Fibroblast of mammary gland (primary cell): ENCODE results near the gene GRM2.

ENCODE experiments used
- DNase-seq: peaks from one replicate; pipeline ENCODE4 v3.0.0-alpha.2; 2010; ENCODE audit warnings: low read depth
- H3K4me3 ChIP-seq: 2 replicates; pipeline ENCODE4 v1.5.1; 2011; ENCODE audit warnings: low read depth, mild to moderate bottlenecking, low read length, moderate library complexity; ENCODE audit not compliant: control insufficient read depth
- TF ChIP-seq, protein P1 (sequence below): conservative IDR thresholded peaks from 2 replicates; pipeline ENCODE4 v1.5.1; 2011; ENCODE audit warnings: low read depth, low read length, inconsistent platforms; ENCODE audit not compliant: control insufficient read depth, insufficient read depth

The GRM2 gene

DNA sequence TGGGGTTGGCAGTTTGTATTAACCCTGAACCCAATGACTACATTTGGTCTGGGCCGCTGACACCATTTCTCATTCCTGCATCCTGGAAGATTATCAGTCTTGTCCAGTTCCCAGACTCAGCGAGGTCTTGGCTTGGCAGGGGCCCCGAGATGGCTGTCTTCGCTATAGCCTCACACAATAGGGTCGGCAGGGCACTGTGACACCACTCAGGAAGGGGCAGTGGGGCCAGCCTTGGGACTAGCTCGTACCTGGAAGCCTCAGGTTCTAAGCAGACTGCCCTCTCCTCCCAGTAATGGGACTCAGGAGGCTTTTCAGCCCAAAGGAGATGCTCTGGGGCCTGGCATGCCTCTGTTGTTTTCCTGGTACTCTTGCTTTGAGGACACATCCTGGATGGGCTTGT, 26.7 kb upstream of the GRM2 start:
- H3K4me3 ChIP-seq, result no peak overlapping the region
- no peak for DNase-seq
- TF ChIP-seq, protein P1, sequence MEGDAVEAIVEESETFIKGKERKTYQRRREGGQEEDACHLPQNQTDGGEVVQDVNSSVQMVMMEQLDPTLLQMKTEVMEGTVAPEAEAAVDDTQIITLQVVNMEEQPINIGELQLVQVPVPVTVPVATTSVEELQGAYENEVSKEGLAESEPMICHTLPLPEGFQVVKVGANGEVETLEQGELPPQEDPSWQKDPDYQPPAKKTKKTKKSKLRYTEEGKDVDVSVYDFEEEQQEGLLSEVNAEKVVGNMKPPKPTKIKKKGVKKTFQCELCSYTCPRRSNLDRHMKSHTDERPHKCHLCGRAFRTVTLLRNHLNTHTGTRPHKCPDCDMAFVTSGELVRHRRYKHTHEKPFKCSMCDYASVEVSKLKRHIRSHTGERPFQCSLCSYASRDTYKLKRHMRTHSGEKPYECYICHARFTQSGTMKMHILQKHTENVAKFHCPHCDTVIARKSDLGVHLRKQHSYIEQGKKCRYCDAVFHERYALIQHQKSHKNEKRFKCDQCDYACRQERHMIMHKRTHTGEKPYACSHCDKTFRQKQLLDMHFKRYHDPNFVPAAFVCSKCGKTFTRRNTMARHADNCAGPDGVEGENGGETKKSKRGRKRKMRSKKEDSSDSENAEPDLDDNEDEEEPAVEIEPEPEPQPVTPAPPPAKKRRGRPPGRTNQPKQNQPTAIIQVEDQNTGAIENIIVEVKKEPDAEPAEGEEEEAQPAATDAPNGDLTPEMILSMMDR, result no peak

DNA sequence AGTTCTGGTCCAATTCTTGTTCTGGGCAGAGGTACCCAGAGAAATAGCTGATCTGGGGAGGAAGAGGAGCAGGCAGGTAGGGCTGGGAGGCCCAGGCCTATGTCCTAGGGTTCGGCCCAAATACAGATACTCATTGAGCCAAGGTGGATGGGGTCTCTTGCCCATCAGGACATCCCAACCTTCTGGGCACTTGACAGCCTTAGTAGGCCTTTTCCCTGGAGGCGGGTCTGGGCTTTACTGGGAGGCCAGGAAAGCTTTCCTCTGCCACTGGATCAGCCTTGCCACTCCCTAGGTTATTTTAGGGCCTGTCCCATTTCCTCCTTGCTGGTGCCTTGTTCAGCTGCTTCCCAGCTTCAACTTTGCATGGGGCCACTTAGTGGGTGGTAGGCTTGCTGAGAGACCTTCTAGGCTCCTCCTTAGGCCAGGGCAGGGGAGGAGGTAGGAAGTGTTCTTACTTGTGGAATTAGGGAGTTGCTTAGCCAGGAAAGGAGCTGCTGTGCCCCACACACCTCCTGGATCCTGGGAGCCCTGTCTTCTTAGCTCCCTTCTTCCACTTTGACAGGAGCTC, 26.1 kb upstream of the GRM2 start:
- TF ChIP-seq, protein P1, result no peak
- DNase-seq, result no peak
- no peak overlapping the region for H3K4me3 ChIP-seq

DNA sequence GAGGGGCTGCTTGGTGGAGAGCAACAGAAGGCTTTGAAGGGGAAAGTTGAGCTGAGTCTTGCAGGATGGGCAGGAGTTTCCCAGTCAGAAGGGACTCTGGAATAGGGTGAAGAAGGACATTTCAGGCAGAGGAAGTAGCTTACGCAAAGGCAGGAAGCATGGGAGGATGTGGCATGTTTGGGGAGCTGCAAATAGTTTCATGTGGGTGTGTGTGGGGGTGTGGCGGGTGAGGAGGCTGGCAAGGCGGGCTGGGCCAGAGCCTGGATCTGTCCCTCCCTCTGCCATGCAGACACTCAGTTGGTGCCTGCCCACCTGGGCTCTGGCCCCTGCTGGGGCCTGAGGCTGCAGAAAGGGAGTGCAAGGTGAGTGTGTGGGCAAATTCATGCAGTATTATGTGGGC, 25.4 kb upstream of the GRM2 start:
- no peak overlapping the region for H3K4me3 ChIP-seq
- TF ChIP-seq, protein P1, result no peak
- DNase-seq, result peak; percentile 18

DNA sequence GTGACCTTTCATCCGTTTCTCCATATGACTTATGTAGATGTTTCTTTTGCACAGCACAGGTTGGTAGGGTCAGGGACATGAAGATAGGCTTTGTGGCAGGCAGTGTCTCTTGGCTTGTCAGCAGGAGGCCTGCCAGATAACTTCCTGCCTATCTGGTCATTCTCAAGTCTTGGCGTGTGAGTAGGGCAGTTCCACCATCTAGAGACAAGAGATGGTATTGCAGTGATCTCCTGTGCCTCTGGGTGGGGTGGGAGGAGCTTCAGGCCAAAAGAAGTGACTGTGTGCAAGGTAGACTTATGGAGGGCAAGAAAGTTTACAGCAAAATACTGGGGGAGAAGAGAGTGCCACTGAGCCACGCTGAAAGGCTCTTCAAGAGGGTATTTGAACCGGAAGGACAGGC, 24.8 kb upstream of the GRM2 start:
- TF ChIP-seq, protein P1, result peak; percentile 92
- no peak overlapping the region for H3K4me3 ChIP-seq
- DNase-seq, result peak; percentile 90

DNA sequence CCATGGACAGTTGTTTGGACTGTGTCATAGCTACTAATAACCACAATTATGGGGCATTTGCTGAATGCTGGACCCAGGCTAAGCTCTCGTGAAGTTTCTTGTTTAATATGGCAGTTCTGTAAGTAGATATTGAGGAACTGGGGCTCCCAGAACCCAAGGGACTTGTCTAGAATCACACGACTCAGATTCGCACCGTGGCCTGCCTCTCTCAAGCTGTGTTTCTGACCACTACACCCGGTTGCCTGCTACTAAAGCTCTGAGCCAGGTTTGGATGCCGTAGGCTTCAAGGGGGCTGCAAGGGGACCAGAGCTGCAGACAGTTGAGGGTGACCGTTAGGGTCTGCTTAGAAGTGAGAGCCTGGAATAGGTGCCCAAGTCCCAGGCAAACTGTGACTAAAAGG, 24.3 kb upstream of the GRM2 start:
- TF ChIP-seq, protein P1, result no peak
- no peak overlapping the region for H3K4me3 ChIP-seq
- no peak for DNase-seq

DNA sequence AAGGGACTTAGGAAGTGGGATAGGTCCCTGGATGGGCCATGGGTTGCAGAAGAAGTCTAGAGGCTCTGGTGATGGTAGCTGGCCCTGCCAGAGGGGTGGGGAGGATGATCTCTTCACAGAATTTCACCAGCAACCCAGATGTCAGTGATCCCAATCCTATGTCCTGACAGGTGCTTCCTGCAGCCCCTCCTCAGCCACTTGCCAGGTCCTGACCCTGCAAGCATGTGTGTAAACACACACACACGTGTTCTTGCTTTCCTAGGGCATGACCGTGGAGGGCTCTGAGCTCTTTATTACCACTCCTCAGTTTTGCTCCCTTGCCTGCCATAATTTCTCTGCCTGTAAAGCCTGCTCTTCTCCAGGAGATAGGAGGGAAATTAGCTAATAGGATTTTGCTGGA, 23.3 kb upstream of the GRM2 start:
- H3K4me3 ChIP-seq, result no peak overlapping the region
- TF ChIP-seq, protein P1, result no peak
- DNase-seq, result no peak
